NOMO-1 (cell line): Measurements from ENCODE around the gene CDH4.
"Not testable (repeated sequence)": the region's sequence is repeated elsewhere in the genome, so short reads cannot be mapped to it uniquely, and the experiment has no call there.

ENCODE experiments used
- DNase-seq, 2 experiments: peaks; one replicate each; lab custom pipeline; 2025; ENCODE audit not compliant: unreplicated experiment in 2 of 2; lab: John Stamatoyannopoulos, UW

Gene CDH4

GRCh38 chr20:61378694-61379355 is 126.8 kb downstream of the CDH4 start:
- no peak for DNase-seq

GRCh38 chr20:61379898-61380544 is 128.0 kb downstream of the CDH4 start:
- DNase-seq, result no peak

- no peak for DNase-seq
Measured at GRCh38 chr20:61380545-61380915, 128.5 kb downstream of the CDH4 start.

- no peak for DNase-seq
Measured at GRCh38 chr20:61382194-61382593, 130.1 kb downstream of the CDH4 start.

- DNase-seq, result no peak
Measured at GRCh38 chr20:61385296-61385695, 133.2 kb downstream of the CDH4 start.

GRCh38 chr20:61385731-61386130 is 133.7 kb downstream of the CDH4 start:
- DNase-seq, result no peak

- no peak for DNase-seq
Measured at GRCh38 chr20:61387204-61387953, 135.3 kb downstream of the CDH4 start.

GRCh38 chr20:61387954-61388348 is 135.9 kb downstream of the CDH4 start:
- DNase-seq, result no peak

- no peak for DNase-seq
Measured at GRCh38 chr20:61389077-61389476, 137.0 kb downstream of the CDH4 start.

- no peak for DNase-seq
Measured at GRCh38 chr20:61391185-61391584, 139.1 kb downstream of the CDH4 start.

- no peak for DNase-seq
Measured at GRCh38 chr20:61391812-61392520, 139.9 kb downstream of the CDH4 start.

- DNase-seq, result no peak
Measured at GRCh38 chr20:61394088-61394799, 142.2 kb downstream of the CDH4 start.

- no peak for DNase-seq
Measured at GRCh38 chr20:61396262-61396848, 144.3 kb downstream of the CDH4 start.

GRCh38 chr20:61397146-61397545 is 145.1 kb downstream of the CDH4 start:
- DNase-seq, result no peak

GRCh38 chr20:61397790-61398189 is 145.7 kb downstream of the CDH4 start:
- no peak for DNase-seq

GRCh38 chr20:61399433-61399832 is 147.4 kb downstream of the CDH4 start:
- no peak for DNase-seq

- DNase-seq, result no peak
Measured at GRCh38 chr20:61400499-61400898, 148.4 kb downstream of the CDH4 start.

GRCh38 chr20:61404303-61404702 is 152.2 kb downstream of the CDH4 start:
- DNase-seq, result no peak

GRCh38 chr20:61405007-61405406 is 152.9 kb downstream of the CDH4 start:
- DNase-seq, result no peak

GRCh38 chr20:61406773-61407172 is 154.7 kb downstream of the CDH4 start:
- not testable (repeated sequence) for DNase-seq
